PFSK-1 (cell line): ENCODE measurements around the gene RDH16.

Experiments
- POLR2AphosphoS5 ChIP-seq: IDR thresholded peaks from 2 replicates; pipeline ENCODE4 v1.6.1; 2012; ENCODE audit warnings: low read depth, mild to moderate bottlenecking, control low read depth, low read length, moderate library complexity
- TAF1 ChIP-seq: IDR thresholded peaks from 2 replicates; pipeline ENCODE4 v1.6.1; 2012; ENCODE audit warnings: low read length, control low read depth, borderline replicate concordance; ENCODE audit not compliant: insufficient read depth
- TF ChIP-seq, protein P1 (sequence below), 2 experiments: IDR thresholded peaks; 2 replicates each; pipeline versions ENCODE4 v1.6.1 to v1.8.0; 2011 to 2012; ENCODE audit warnings: low read depth in 2 of 2, low read length in 2 of 2, control low read depth in 1 of 2, inconsistent platforms in 1 of 2, mild to moderate bottlenecking in 1 of 2, moderate library complexity in 1 of 2; ENCODE audit not compliant: insufficient read depth in 1 of 2

GRCh38 chr12:56908136-56908535 lies 49.3 kb downstream of the RDH16 start:
- TF ChIP-seq TAF1 (no peak), POLR2AphosphoS5 (no peak)
- TF ChIP-seq, protein P1, sequence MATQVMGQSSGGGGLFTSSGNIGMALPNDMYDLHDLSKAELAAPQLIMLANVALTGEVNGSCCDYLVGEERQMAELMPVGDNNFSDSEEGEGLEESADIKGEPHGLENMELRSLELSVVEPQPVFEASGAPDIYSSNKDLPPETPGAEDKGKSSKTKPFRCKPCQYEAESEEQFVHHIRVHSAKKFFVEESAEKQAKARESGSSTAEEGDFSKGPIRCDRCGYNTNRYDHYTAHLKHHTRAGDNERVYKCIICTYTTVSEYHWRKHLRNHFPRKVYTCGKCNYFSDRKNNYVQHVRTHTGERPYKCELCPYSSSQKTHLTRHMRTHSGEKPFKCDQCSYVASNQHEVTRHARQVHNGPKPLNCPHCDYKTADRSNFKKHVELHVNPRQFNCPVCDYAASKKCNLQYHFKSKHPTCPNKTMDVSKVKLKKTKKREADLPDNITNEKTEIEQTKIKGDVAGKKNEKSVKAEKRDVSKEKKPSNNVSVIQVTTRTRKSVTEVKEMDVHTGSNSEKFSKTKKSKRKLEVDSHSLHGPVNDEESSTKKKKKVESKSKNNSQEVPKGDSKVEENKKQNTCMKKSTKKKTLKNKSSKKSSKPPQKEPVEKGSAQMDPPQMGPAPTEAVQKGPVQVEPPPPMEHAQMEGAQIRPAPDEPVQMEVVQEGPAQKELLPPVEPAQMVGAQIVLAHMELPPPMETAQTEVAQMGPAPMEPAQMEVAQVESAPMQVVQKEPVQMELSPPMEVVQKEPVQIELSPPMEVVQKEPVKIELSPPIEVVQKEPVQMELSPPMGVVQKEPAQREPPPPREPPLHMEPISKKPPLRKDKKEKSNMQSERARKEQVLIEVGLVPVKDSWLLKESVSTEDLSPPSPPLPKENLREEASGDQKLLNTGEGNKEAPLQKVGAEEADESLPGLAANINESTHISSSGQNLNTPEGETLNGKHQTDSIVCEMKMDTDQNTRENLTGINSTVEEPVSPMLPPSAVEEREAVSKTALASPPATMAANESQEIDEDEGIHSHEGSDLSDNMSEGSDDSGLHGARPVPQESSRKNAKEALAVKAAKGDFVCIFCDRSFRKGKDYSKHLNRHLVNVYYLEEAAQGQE (IDR thresholded peaks at IDR 0.05; ENCODE audit: insufficient read depth in 1 of 2, low read depth in 2 of 2, low read length in 2 of 2) = no peak
